ENCODE results near the gene CS.

GRCh38 chr12:56255671-56256070 is 44.5 kb downstream of the CS start:
- TF ChIP-seq CTCF (IDR thresholded peaks at IDR 0.05) (no peak), POLR2A (IDR thresholded peaks at IDR 0.05) (no peak)

All from uterus (tissue), 2 donors.